ENCODE data around the gene CITED1.
"Not testable (repeated sequence)": the region's sequence is repeated elsewhere in the genome, so short reads cannot be mapped to it uniquely, and the experiment has no call there.

CITED1 gene

GRCh38 chrX:72305286-72306084 is at the start of gene CITED1:
Gene CITED1, minus strand, starts transcription at chrX:72305914. Its CDS starts 3,045 bp downstream, at chrX:72302869.
- DNase-seq = no peak

GRCh38 chrX:72352786-72353185 is 47.1 kb upstream of the CITED1 start:
- no peak for DNase-seq

- no peak for DNase-seq
These were observed 46.1 kb upstream of the CITED1 start for GRCh38 chrX:72351606-72352334.

- DNase-seq = no peak
These were observed 43.5 kb upstream of the CITED1 start for GRCh38 chrX:72349190-72349589.

GRCh38 chrX:72348247-72348979 is 42.7 kb upstream of the CITED1 start:
- DNase-seq = no peak

- DNase-seq = no peak
These were observed 41.7 kb upstream of the CITED1 start for GRCh38 chrX:72347366-72347765.

GRCh38 chrX:72346302-72346949 is 40.7 kb upstream of the CITED1 start:
- DNase-seq = no peak

- no peak for DNase-seq
These were observed 34.9 kb upstream of the CITED1 start for GRCh38 chrX:72340626-72341025.

GRCh38 chrX:72340041-72340440 is 34.3 kb upstream of the CITED1 start:
- no peak for DNase-seq

GRCh38 chrX:72330131-72330530 is 24.4 kb upstream of the CITED1 start:
- no peak for DNase-seq

- DNase-seq = no peak
These were observed 21.0 kb upstream of the CITED1 start for GRCh38 chrX:72326605-72327300.

GRCh38 chrX:72319651-72320050 is 13.9 kb upstream of the CITED1 start:
- not testable (repeated sequence) for DNase-seq

- DNase-seq = no peak
These were observed 11.4 kb upstream of the CITED1 start for GRCh38 chrX:72317139-72317538.

- no peak for DNase-seq
These were observed 10.8 kb upstream of the CITED1 start for GRCh38 chrX:72316408-72317110.

- DNase-seq = no peak
These were observed 9.2 kb upstream of the CITED1 start for GRCh38 chrX:72314881-72315280.

GRCh38 chrX:72313707-72314641 is 8.3 kb upstream of the CITED1 start:
- DNase-seq = no peak

GRCh38 chrX:72312311-72312940 is 6.7 kb upstream of the CITED1 start:
- no peak for DNase-seq

- no peak for DNase-seq
These were observed 3.8 kb upstream of the CITED1 start for GRCh38 chrX:72309297-72310071.

Data from activated T-cell treated with anti-CD3 and anti-CD28 coated beads for 4 hours (primary cell).